Measurements from ENCODE around the gene SETD3.

- TF ChIP-seq POLR2AphosphoS5 (IDR thresholded peaks at IDR 0.05; ENCODE audit: low read depth, low read length): no peak
- no peak for TF ChIP-seq TAF1 (IDR thresholded peaks at IDR 0.05; ENCODE audit: borderline replicate concordance, insufficient read depth, low read length)
- no peak for TF ChIP-seq REST (IDR thresholded peaks at IDR 0.05; ENCODE audit: insufficient read depth in 1 of 2, low read depth in 2 of 2, low read length in 2 of 2)
- no peak for TF ChIP-seq SIN3A (IDR thresholded peaks at IDR 0.05; ENCODE audit: borderline replicate concordance, insufficient read depth, low read length)
- no peak for TF ChIP-seq FOXP2 (optimal IDR thresholded peaks at IDR 0.05; ENCODE audit: borderline replicate concordance, extremely low read depth, extremely low read length, insufficient read depth)
These were observed 70.6 kb downstream of the SETD3 start for GRCh38 chr14:99410019-99410418.

Data from PFSK-1 (cell line).